GM06990 (cell line): Measurements from ENCODE around the gene CDK2.

Experiments
- DNase-seq: peaks from one replicate; pipeline ENCODE4 v3.0.0-alpha.2; 2011; ENCODE audit not compliant: insufficient read length; ENCODE audit errors: extremely low read depth
- H3K27me3 ChIP-seq: replicated peaks from 2 replicates; pipeline ENCODE4 v1.6.0; 2011; ENCODE audit warnings: low read length; ENCODE audit not compliant: control insufficient read depth, insufficient read depth
- H3K36me3 ChIP-seq: 2 replicates; pipeline ENCODE4 v1.5.1; 2011; ENCODE audit warnings: low read length; ENCODE audit not compliant: control insufficient read depth, insufficient read depth
- H3K4me3 ChIP-seq: replicated peaks from 2 replicates; pipeline ENCODE4 v1.5.1; 2011; ENCODE audit warnings: low read depth, mild to moderate bottlenecking, control low read depth, low read length
- CTCF ChIP-seq: IDR thresholded peaks from 2 replicates; pipeline ENCODE4 v1.5.1; 2011; ENCODE audit warnings: low read length, control low read depth, mild to moderate bottlenecking, inconsistent platforms; ENCODE audit not compliant: insufficient read depth, poor library complexity, severe bottlenecking

The CDK2 gene

GRCh38 chr12:55972456-55972855 is 5.8 kb downstream of the CDK2 start:
- no peak for TF ChIP-seq CTCF
- DNase-seq = no peak
- no peaks in the 10 kb centered on the region for H3K27me3 ChIP-seq
- H3K36me3 ChIP-seq = peaks cover 5% of the 10 kb centered on the region
- peak overlapping the region; percentile 77 for H3K4me3 ChIP-seq

- Histone ChIP-seq H3K36me3 (peaks cover 5% of the 10 kb centered on the region), H3K27me3 (no peaks in the 10 kb centered on the region), H3K4me3 (peak overlapping the region; percentile 77)
- no peak for DNase-seq
- no peak for TF ChIP-seq CTCF
Measured at GRCh38 chr12:55972911-55973598, 6.4 kb downstream of the CDK2 start.

- peak within 1 kb of the TSS; percentile 92 for H3K4me3 ChIP-seq
- peaks cover 5% of the 10 kb centered on the region for H3K36me3 ChIP-seq
- TF ChIP-seq CTCF = no peak
- no peaks in the 10 kb centered on the region for H3K27me3 ChIP-seq
- peak; percentile 94 for DNase-seq
Measured at GRCh38 chr12:55973599-55974307, 7.1 kb downstream of the CDK2 start, which contains the start of gene RAB5B. RAB5B (plus strand) TSS chr12:55974078; CDS start chr12:55986961, 12,883 bp downstream.

- DNase-seq = no peak
- peaks cover 6% of the 10 kb centered on the region for H3K36me3 ChIP-seq
- H3K4me3 ChIP-seq = peak overlapping the region; percentile 92
- no peak for TF ChIP-seq CTCF
- no peaks in the 10 kb centered on the region for H3K27me3 ChIP-seq
Measured at GRCh38 chr12:55974308-55974730, 7.7 kb downstream of the CDK2 start.

- H3K4me3 ChIP-seq = no peak overlapping the region
- H3K27me3 ChIP-seq = no peaks in the 10 kb centered on the region
- no peak for DNase-seq
- H3K36me3 ChIP-seq = peaks cover 6% of the 10 kb centered on the region
- no peak for TF ChIP-seq CTCF
Measured at GRCh38 chr12:55978393-55978792, 11.8 kb downstream of the CDK2 start.
